GM15510 (cell line): ENCODE results near the gene FAM107B.

Experiments
- POLR2A ChIP-seq: IDR thresholded peaks from 3 replicates; pipeline ENCODE4 v1.6.1; 2011; ENCODE audit warnings: borderline replicate concordance; ENCODE audit not compliant: insufficient read length; ENCODE audit errors: extremely low read depth

The FAM107B gene

GRCh38 chr10:14513123-14513522, 261.6 kb downstream of the FAM107B start:
- no peak for TF ChIP-seq POLR2A

- TF ChIP-seq POLR2A: no peak
Measured at GRCh38 chr10:14510346-14510745, 264.4 kb downstream of the FAM107B start.

- no peak for TF ChIP-seq POLR2A
Measured at GRCh38 chr10:14508725-14509124, 266.0 kb downstream of the FAM107B start.

- TF ChIP-seq POLR2A: no peak
Measured at GRCh38 chr10:14507781-14508180, 266.9 kb downstream of the FAM107B start.

GRCh38 chr10:14507176-14507575, 267.5 kb downstream of the FAM107B start:
- TF ChIP-seq POLR2A: no peak

GRCh38 chr10:14502431-14502830, 272.3 kb downstream of the FAM107B start:
- no peak for TF ChIP-seq POLR2A

GRCh38 chr10:14500172-14500765, 274.4 kb downstream of the FAM107B start:
- TF ChIP-seq POLR2A: no peak

- no peak for TF ChIP-seq POLR2A
Measured at GRCh38 chr10:14499601-14499904, 275.1 kb downstream of the FAM107B start.

GRCh38 chr10:14498326-14498725, 276.4 kb downstream of the FAM107B start:
- no peak for TF ChIP-seq POLR2A

GRCh38 chr10:14491811-14492210, 282.9 kb downstream of the FAM107B start:
- TF ChIP-seq POLR2A: no peak

- TF ChIP-seq POLR2A: no peak
Measured at GRCh38 chr10:14489522-14490177, 285.0 kb downstream of the FAM107B start.

- TF ChIP-seq POLR2A: no peak
Measured at GRCh38 chr10:14487488-14487883, 287.2 kb downstream of the FAM107B start.

- no peak for TF ChIP-seq POLR2A
Measured at GRCh38 chr10:14486777-14487487, 287.8 kb downstream of the FAM107B start.

- no peak for TF ChIP-seq POLR2A
Measured at GRCh38 chr10:14485986-14486385, 288.7 kb downstream of the FAM107B start.

- no peak for TF ChIP-seq POLR2A
Measured at GRCh38 chr10:14483417-14483816, 291.3 kb downstream of the FAM107B start.

- TF ChIP-seq POLR2A: no peak
Measured at GRCh38 chr10:14481752-14482151, 292.9 kb downstream of the FAM107B start.
